HepG2 (cell line): ENCODE results near the gene FAM3B. TPM values are rescaled to one million over a fixed set of nuclear protein-coding genes. Genes with fewer than 3 reads are reported as not detected.
A peak's percentile ranks its signal among the peaks of the same experiment; 100 is the strongest.

Source experiments
- ATAC-seq: fragments of 200-7000 bp; cut with Tn5 transposase; 3 replicates; pipeline ENCODE4 v1.9.1; 2020; ENCODE audit warnings: mild to moderate bottlenecking, moderate library complexity
- BruUV-seq: library from RNA; stranded (reverse); fragments of 400-500 nt; replicated peaks from 2 replicates; lab custom pipeline; 2021; lab: Mats Ljungman, UMichigan
- CTCF ChIA-PET: fragments of 300-600 bp; formaldehyde crosslinking; extraction: SDS; loops from one replicate; lab custom pipeline; 2021; ENCODE audit warnings: low total read pairs, inconsistent platforms, low intra/inter-chr PET ratio; lab: Yijun Ruan, JAX
- POLR2A ChIA-PET: fragments of 350-600 bp; sonication (Branson Sonifier 250); formaldehyde crosslinking; loops from one replicate; lab custom pipeline; 2020; ENCODE audit warnings: antibody characterized with exemption, inconsistent platforms; lab: Yijun Ruan, JAX
- DNase-seq: peaks from one replicate; pipeline ENCODE4 v3.0.0-alpha.2; 2015; ENCODE audit warnings: low spot score
- FAIRE-seq: peaks from 3 replicates; lab custom pipeline; 2011; peaks lifted over from hg19 to GRCh38; lab: Jason Lieb, UNC
- H2AFZ ChIP-seq: one replicate; pipeline ENCODE4 v1.6.1; 2011; ENCODE audit warnings: low read length, inconsistent platforms
- H3K27ac ChIP-seq: fragments of 300-600 bp; 3 replicates; pipeline ENCODE4 v1.8.0; 2011; ENCODE audit warnings: mixed run types, mild to moderate bottlenecking, mixed read lengths, low read length, inconsistent platforms; ENCODE audit not compliant: insufficient read depth; ENCODE audit errors: extremely low read length
- H3K27me3 ChIP-seq, 2 experiments: fragments of 200-600 bp in 1 of 2; 2 replicates in 1 of 2; 3 replicates in 1 of 2; pipeline versions ENCODE4 v1.6.0 to v1.8.0; 2011; ENCODE audit warnings: low read length in 2 of 2, mild to moderate bottlenecking in 2 of 2, moderate library complexity in 2 of 2, inconsistent platforms in 1 of 2; ENCODE audit not compliant: insufficient read depth in 2 of 2, control insufficient read depth in 1 of 2
- H3K36me3 ChIP-seq, 2 experiments: fragments of 200-600 bp in 1 of 2; replicated peaks in 1 of 2; 2 replicates in 1 of 2; 3 replicates in 1 of 2; pipeline versions ENCODE4 v1.5.1 to v1.8.0; 2011; ENCODE audit warnings: low read length in 2 of 2, inconsistent platforms in 1 of 2; ENCODE audit not compliant: insufficient read depth in 2 of 2, control insufficient read depth in 1 of 2
- H3K4me1 ChIP-seq: 2 replicates; pipeline ENCODE4 v1.5.1; 2012; ENCODE audit warnings: low read length, inconsistent platforms; ENCODE audit not compliant: insufficient read depth
- H3K4me2 ChIP-seq: 2 replicates; pipeline ENCODE4 v1.6.0; 2011; ENCODE audit warnings: low read depth, low read length, inconsistent platforms
- H3K4me3 ChIP-seq, 3 experiments: fragments of 200-600 bp in 1 of 3; sonication (generic), shearing (Covaris generic) in 1 of 3; replicated peaks in 1 of 3; 2 replicates each; pipeline ENCODE4 v1.5.1; 2011 to 2016; ENCODE audit warnings: low read length in 3 of 3, inconsistent platforms in 2 of 3, low read depth in 2 of 3, mild to moderate bottlenecking in 2 of 3, control low read depth in 1 of 3, mixed read lengths in 1 of 3; ENCODE audit not compliant: insufficient read depth in 1 of 3
- H3K79me2 ChIP-seq: one replicate; pipeline ENCODE4 v1.6.1; 2011; ENCODE audit warnings: low read length, inconsistent platforms; ENCODE audit not compliant: insufficient read depth
- H3K9ac ChIP-seq: 2 replicates; pipeline ENCODE4 v1.6.0; 2011; ENCODE audit warnings: mild to moderate bottlenecking, low read depth, low read length, inconsistent platforms; ENCODE audit not compliant: insufficient read depth
- H3K9me3 ChIP-seq: 2 replicates; pipeline ENCODE4 v1.5.1; 2012; ENCODE audit warnings: mild to moderate bottlenecking, low read length
- H4K20me1 ChIP-seq: 2 replicates; pipeline ENCODE4 v1.6.0; 2011; ENCODE audit warnings: inconsistent platforms, mild to moderate bottlenecking, low read length, moderate library complexity; ENCODE audit not compliant: insufficient read depth
- BRD4 ChIP-seq: sonication (generic); formaldehyde crosslinking; IDR thresholded peaks from 2 replicates; pipeline ENCODE4 v1.4.0; 2020; ENCODE audit warnings: missing genetic modification reagents
- CBX1 ChIP-seq: IDR thresholded peaks from one replicate; pipeline ENCODE4 v1.6.1; 2016; ENCODE audit warnings: antibody characterized with exemption, low read depth
- KDM4B ChIP-seq: sonication (generic); formaldehyde crosslinking; IDR thresholded peaks from 2 replicates; pipeline ENCODE4 v1.4.0; 2020; ENCODE audit warnings: missing genetic modification reagents
- KLF11 ChIP-seq: IDR thresholded peaks from 2 replicates; pipeline ENCODE4 v1.6.1; 2016; ENCODE audit warnings: missing compliant biosample characterization
- PHF21A ChIP-seq: sonication (generic); formaldehyde crosslinking; IDR thresholded peaks from 2 replicates; pipeline ENCODE4 v1.5.0; 2020; ENCODE audit warnings: mild to moderate bottlenecking, missing genetic modification reagents
- YY1 ChIP-seq: IDR thresholded peaks from 2 replicates; pipeline ENCODE4 v1.6.1; 2011; ENCODE audit warnings: low read length, low read depth, moderate library complexity, mild to moderate bottlenecking; ENCODE audit not compliant: insufficient read depth, insufficient replicate concordance
- ZNF558 ChIP-seq: sonication (generic); formaldehyde crosslinking; IDR thresholded peaks from 2 replicates; pipeline ENCODE4 v1.9.0; 2022; ENCODE audit warnings: mild to moderate bottlenecking, missing genetic modification reagents, borderline replicate concordance
- ZNF792 ChIP-seq: IDR thresholded peaks from 2 replicates; pipeline ENCODE4 v1.6.1; 2016
- WGBS: methylation state at CpG from one replicate; pipeline ENCODE4 v1.1.6; 2017; ENCODE audit warnings: low lambda C conversion rate; 5-methylcytosine and 5-hydroxymethylcytosine counted together
- in situ Hi-C: cut with HindIII; loops from 2 replicates; pipeline ENCODE4 v1.10.0; 2017; ENCODE audit warnings: low pct_unique_long_range_greater_than_20kb; ENCODE audit not compliant: extremely low pct_ligation_motif_present
- intact Hi-C: fragments of 100-400 bp; cut with micrococcal nuclease; formaldehyde crosslinking; loops from one replicate; pipeline ENCODE4 v1.10.0; 2022; ENCODE audit not compliant: unreplicated experiment
- polyA plus RNA-seq, 8 experiments: library from polyadenylated mRNA; depleted of rRNA in 3 of 8; stranded (reverse) in 7 of 8; unstranded in 1 of 8; fragments of >200 nt; fragmentation: Illumina TruSeq in 4 of 8; extraction: Trizol in 4 of 8; gene quantifications; 2 replicates each; pipeline versions ENCODE4 v1.2.1 to v1.2.3, GENCODE V29; 2011 to 2016; ENCODE audit warnings: low read depth in 4 of 8, missing spikeins in 1 of 8, mixed read lengths in 1 of 8; ENCODE audit not compliant: insufficient read depth in 1 of 8
- total RNA-seq, 5 experiments: library from RNA; depleted of rRNA; stranded (reverse); fragments of >200 nt; fragmentation: Illumina TruSeq; extraction: Trizol; gene quantifications; 2 replicates each; pipeline ENCODE4 v1.2.3, GENCODE V29; 2016; ENCODE audit warnings: low read depth in 1 of 5
- TF ChIP-seq, protein P1 (sequence below): sonication (generic); formaldehyde crosslinking; conservative IDR thresholded peaks from 2 replicates; pipeline ENCODE4 v1.8.0; 2022; ENCODE audit warnings: mild to moderate bottlenecking, moderate library complexity, missing genetic modification reagents
- TF ChIP-seq, protein P2 (sequence below): IDR thresholded peaks from 2 replicates; pipeline ENCODE4 v1.6.1; 2016
- TF ChIP-seq, protein P3 (sequence below): sonication (generic); formaldehyde crosslinking; IDR thresholded peaks from 2 replicates; pipeline ENCODE4 v1.8.0; 2022; ENCODE audit warnings: mild to moderate bottlenecking, missing genetic modification reagents, moderate library complexity
- TF ChIP-seq, protein P4 (sequence below): sonication (generic); formaldehyde crosslinking; IDR thresholded peaks from 2 replicates; pipeline ENCODE4 v1.8.1; 2022; ENCODE audit warnings: low read depth, mild to moderate bottlenecking, missing genetic modification reagents
- TF ChIP-seq, protein P5 (sequence below): sonication (generic); formaldehyde crosslinking; IDR thresholded peaks from 2 replicates; pipeline ENCODE4 v1.5.0; 2020; ENCODE audit warnings: missing genetic modification reagents
- TF ChIP-seq, protein P6 (sequence below): sonication (generic); IDR thresholded peaks from 2 replicates; pipeline ENCODE4 v1.6.1; 2016; ENCODE audit warnings: low read depth, borderline replicate concordance

FAM3B gene
- total and polyA plus RNA-seq, 2 of the 13 experiments (the other 11 are each of a cell fraction or from before 2014, with no cell fraction given) = 46.5 to 62.0 TPM

DNA sequence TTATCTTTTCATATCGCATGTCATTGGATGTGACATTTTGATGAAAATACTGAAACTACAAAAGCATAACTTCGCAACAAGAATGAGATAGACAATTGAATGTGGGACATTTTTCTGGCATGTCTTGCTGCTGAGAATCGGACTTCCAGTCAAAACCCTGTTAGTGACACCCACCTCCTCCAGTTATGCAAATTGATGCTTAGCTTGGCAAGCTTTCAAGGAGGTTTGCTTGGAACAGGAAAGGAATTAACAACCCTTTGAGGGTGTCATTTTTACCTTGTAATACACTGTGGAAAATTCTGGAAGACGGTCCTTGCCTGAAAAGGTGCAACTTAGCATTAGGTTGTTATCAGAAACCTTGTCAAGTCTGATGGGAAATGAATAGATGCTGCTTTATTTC, 38.8 kb upstream of the FAM3B start (continued):
- TF ChIP-seq, protein P1, sequence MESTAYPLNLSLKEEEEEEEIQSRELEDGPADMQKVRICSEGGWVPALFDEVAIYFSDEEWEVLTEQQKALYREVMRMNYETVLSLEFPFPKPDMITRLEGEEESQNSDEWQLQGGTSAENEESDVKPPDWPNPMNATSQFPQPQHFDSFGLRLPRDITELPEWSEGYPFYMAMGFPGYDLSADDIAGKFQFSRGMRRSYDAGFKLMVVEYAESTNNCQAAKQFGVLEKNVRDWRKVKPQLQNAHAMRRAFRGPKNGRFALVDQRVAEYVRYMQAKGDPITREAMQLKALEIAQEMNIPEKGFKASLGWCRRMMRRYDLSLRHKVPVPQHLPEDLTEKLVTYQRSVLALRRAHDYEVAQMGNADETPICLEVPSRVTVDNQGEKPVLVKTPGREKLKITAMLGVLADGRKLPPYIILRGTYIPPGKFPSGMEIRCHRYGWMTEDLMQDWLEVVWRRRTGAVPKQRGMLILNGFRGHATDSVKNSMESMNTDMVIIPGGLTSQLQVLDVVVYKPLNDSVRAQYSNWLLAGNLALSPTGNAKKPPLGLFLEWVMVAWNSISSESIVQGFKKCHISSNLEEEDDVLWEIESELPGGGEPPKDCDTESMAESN (CRISPR knock-in tag) = no peak
- TF ChIP-seq BRD4 (no peak), ZNF792 (CRISPR knock-in tag) (no peak), PHF21A (no peak), YY1 (no peak)
- TF ChIP-seq, protein P2, sequence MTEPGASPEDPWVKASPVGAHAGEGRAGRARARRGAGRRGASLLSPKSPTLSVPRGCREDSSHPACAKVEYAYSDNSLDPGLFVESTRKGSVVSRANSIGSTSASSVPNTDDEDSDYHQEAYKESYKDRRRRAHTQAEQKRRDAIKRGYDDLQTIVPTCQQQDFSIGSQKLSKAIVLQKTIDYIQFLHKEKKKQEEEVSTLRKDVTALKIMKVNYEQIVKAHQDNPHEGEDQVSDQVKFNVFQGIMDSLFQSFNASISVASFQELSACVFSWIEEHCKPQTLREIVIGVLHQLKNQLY = no peak
- TF ChIP-seq, protein P3, sequence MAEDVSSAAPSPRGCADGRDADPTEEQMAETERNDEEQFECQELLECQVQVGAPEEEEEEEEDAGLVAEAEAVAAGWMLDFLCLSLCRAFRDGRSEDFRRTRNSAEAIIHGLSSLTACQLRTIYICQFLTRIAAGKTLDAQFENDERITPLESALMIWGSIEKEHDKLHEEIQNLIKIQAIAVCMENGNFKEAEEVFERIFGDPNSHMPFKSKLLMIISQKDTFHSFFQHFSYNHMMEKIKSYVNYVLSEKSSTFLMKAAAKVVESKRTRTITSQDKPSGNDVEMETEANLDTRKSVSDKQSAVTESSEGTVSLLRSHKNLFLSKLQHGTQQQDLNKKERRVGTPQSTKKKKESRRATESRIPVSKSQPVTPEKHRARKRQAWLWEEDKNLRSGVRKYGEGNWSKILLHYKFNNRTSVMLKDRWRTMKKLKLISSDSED = no peak

DNA sequence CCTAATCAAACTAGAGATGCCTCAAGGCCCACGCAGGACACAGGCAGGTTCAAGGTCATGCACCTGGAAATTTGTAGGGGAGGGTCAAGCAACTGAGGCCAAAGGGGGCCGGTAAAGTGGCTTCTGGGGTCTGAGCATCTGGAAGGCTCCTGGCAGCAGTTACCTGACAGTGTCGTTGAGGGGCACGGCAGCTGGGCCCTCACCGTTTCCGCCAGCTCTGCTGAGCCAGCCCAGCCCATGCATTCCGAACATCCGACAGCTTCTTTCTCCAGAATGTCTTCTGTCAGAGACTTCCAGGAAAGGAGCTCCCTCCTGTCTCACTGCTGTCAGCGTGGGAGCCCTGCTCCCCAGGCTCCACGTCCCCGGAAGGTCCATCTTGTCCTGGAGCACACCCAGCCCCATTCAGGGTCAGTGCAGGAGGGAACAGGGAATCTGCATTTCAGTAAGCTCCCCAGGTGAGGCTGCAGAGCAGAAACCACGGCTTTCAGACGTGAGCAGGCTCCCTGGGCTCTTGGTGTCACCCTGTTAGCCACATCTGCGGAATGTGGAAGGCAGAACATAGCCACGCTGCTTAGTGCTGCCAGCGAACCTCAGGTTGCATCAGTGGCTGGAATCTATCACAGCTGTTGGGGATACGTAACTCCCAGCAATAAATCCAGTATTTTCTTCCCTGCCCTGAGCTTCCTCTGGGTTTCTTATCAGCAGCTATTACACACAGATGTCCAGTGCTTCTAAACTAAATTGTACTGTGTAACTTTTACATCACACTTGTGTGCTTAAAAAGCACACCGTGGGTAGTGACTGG, 36.3 kb upstream of the FAM3B start:
- DNase-seq (no peak), ATAC-seq (peak; percentile 23; the same call in 1 of the 3 replicates), FAIRE-seq (no peak)
- 33% methylated on average over 6 of the region's 18 CpGs for WGBS
- no peak overlapping the region for H2AFZ ChIP-seq
- H3K9me3 ChIP-seq = no peaks in the 10 kb centered on the region
- no TSS peak for BruUV-seq
- no peaks in the 10 kb centered on the region for H3K36me3 ChIP-seq
- ChIA-PET CTCF (no interaction called here), POLR2A (no interaction called here)
- no peaks in the 10 kb centered on the region for H3K79me2 ChIP-seq
- intact Hi-C loops (loop anchor here (10.0 kb wide), 1 partner anchor 324 kb away; no protein-coding TSS in a partner anchor), in situ Hi-C loops (loop anchor here (5.0 kb wide), 1 partner anchor 182 kb away; no protein-coding TSS in a partner anchor)
- H4K20me1 ChIP-seq = no peaks in the 10 kb centered on the region
- H3K9ac ChIP-seq = no peak overlapping the region
- no peak overlapping the region for H3K4me2 ChIP-seq
- H3K27ac ChIP-seq = no peak overlapping the region
- H3K27me3 ChIP-seq = peaks cover 0 to 36% of the 10 kb centered on the region in 2 experiments; a peak in 3 of 5 replicates
- H3K4me3 ChIP-seq = no peak overlapping the region
- no peaks in the 10 kb centered on the region for H3K4me1 ChIP-seq
- TF ChIP-seq, protein P4, sequence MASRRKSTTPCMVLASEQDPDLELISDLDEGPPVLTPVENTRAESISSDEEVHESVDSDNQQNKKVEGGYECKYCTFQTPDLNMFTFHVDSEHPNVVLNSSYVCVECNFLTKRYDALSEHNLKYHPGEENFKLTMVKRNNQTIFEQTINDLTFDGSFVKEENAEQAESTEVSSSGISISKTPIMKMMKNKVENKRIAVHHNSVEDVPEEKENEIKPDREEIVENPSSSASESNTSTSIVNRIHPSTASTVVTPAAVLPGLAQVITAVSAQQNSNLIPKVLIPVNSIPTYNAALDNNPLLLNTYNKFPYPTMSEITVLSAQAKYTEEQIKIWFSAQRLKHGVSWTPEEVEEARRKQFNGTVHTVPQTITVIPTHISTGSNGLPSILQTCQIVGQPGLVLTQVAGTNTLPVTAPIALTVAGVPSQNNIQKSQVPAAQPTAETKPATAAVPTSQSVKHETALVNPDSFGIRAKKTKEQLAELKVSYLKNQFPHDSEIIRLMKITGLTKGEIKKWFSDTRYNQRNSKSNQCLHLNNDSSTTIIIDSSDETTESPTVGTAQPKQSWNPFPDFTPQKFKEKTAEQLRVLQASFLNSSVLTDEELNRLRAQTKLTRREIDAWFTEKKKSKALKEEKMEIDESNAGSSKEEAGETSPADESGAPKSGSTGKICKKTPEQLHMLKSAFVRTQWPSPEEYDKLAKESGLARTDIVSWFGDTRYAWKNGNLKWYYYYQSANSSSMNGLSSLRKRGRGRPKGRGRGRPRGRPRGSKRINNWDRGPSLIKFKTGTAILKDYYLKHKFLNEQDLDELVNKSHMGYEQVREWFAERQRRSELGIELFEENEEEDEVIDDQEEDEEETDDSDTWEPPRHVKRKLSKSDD (CRISPR knock-in tag) = no peak
- TF ChIP-seq KDM4B (CRISPR knock-in tag) (no peak), CBX1 (no peak), ZNF558 (CRISPR knock-in tag) (no peak), KLF11 (no peak)
- TF ChIP-seq, protein P5, sequence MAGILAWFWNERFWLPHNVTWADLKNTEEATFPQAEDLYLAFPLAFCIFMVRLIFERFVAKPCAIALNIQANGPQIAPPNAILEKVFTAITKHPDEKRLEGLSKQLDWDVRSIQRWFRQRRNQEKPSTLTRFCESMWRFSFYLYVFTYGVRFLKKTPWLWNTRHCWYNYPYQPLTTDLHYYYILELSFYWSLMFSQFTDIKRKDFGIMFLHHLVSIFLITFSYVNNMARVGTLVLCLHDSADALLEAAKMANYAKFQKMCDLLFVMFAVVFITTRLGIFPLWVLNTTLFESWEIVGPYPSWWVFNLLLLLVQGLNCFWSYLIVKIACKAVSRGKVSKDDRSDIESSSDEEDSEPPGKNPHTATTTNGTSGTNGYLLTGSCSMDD (CRISPR knock-in tag) = no peak
- TF ChIP-seq, protein P6, sequence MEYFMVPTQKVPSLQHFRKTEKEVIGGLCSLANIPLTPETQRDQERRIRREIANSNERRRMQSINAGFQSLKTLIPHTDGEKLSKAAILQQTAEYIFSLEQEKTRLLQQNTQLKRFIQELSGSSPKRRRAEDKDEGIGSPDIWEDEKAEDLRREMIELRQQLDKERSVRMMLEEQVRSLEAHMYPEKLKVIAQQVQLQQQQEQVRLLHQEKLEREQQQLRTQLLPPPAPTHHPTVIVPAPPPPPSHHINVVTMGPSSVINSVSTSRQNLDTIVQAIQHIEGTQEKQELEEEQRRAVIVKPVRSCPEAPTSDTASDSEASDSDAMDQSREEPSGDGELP = no peak
